Neural progenitor cell (in vitro differentiated cells): ENCODE data around the gene TMEM217. TPM values are rescaled to one million over a fixed set of nuclear protein-coding genes. Genes with fewer than 3 reads are reported as not detected.

Source experiments
- DNase-seq: peaks from one replicate; pipeline ENCODE4 v3.0.0-alpha.2; 2016; ENCODE audit warnings: low spot score
- H2AFZ ChIP-seq: fragments of 200-600 bp; sonication (generic); replicated peaks from 2 replicates; pipeline ENCODE4 v1.6.1; 2016; ENCODE audit warnings: antibody characterized with exemption
- H3F3A ChIP-seq: fragments of 200-600 bp; sonication (generic); 2 replicates; pipeline ENCODE4 v1.6.1; 2016; ENCODE audit warnings: antibody characterized with exemption, low read depth
- H3K27ac ChIP-seq: fragments of 200-600 bp; sonication (generic); 2 replicates; pipeline ENCODE4 v1.5.1; 2016; ENCODE audit warnings: mild to moderate bottlenecking
- H3K27me3 ChIP-seq: fragments of 200-600 bp; sonication (generic); 2 replicates; pipeline ENCODE4 v1.6.1; 2016; ENCODE audit warnings: mild to moderate bottlenecking, moderate library complexity
- H3K36me3 ChIP-seq: fragments of 200-600 bp; sonication (generic); 2 replicates; pipeline ENCODE4 v1.5.1; 2016
- H3K4me1 ChIP-seq: fragments of 200-600 bp; sonication (generic); 2 replicates; pipeline ENCODE4 v1.6.1; 2016; ENCODE audit warnings: mixed run types
- H3K4me2 ChIP-seq: fragments of 200-600 bp; sonication (generic); 2 replicates; pipeline ENCODE4 v1.6.1; 2016
- H3K4me3 ChIP-seq: fragments of 200-600 bp; sonication (generic); 2 replicates; pipeline ENCODE4 v1.5.1; 2016
- H3K79me2 ChIP-seq: fragments of 200-600 bp; sonication (generic); 2 replicates; pipeline ENCODE4 v1.6.1; 2016; ENCODE audit warnings: low read depth
- H3K9ac ChIP-seq: fragments of 200-600 bp; sonication (generic); 2 replicates; pipeline ENCODE4 v1.6.1; 2016
- H3K9me3 ChIP-seq: fragments of 200-600 bp; sonication (generic); 2 replicates; pipeline ENCODE4 v1.5.1; 2016; ENCODE audit warnings: low read depth
- H4K20me1 ChIP-seq: fragments of 200-600 bp; sonication (generic); 2 replicates; pipeline ENCODE4 v1.6.1; 2016; ENCODE audit warnings: low read depth
- H3K27ac Mint-ChIP-seq: 3 replicates; pipeline ENCODE4 v1.8.0; 2021; ENCODE audit warnings: mixed read lengths
- H3K27me3 Mint-ChIP-seq: 2 replicates; pipeline ENCODE4 v1.8.0; 2022; ENCODE audit warnings: low read depth, mild to moderate bottlenecking, inconsistent platforms, moderate library complexity, mixed read lengths; ENCODE audit not compliant: insufficient read depth
- H3K36me3 Mint-ChIP-seq: 3 replicates; pipeline ENCODE4 v1.8.0; 2021; ENCODE audit warnings: mixed read lengths
- H3K4me1 Mint-ChIP-seq: 3 replicates; pipeline ENCODE4 v1.8.0; 2021; ENCODE audit warnings: mixed read lengths
- H3K4me3 Mint-ChIP-seq: 3 replicates; pipeline ENCODE4 v1.8.0; 2021; ENCODE audit warnings: mild to moderate bottlenecking, moderate library complexity, mixed read lengths
- H3K9me3 Mint-ChIP-seq: 3 replicates; pipeline ENCODE4 v1.8.0; 2020; ENCODE audit warnings: mixed read lengths
- CTCF ChIP-seq: fragments of 200-600 bp; sonication (generic); IDR thresholded peaks from 2 replicates; pipeline ENCODE4 v1.5.1; 2017; ENCODE audit warnings: antibody characterized with exemption, mild to moderate bottlenecking
- EZH2 ChIP-seq: fragments of 200-600 bp; sonication (generic); IDR thresholded peaks from 2 replicates; pipeline ENCODE4 v1.6.1; 2017; ENCODE audit warnings: antibody characterized with exemption, mild to moderate bottlenecking, moderate library complexity
- EZH2phosphoT487 ChIP-seq: fragments of 200-600 bp; sonication (generic); IDR thresholded peaks from 2 replicates; pipeline ENCODE4 v1.6.1; 2017; ENCODE audit warnings: antibody characterized with exemption
- total RNA-seq: library from RNA; depleted of rRNA; stranded (reverse); fragments of >200 nt; gene quantifications from 2 replicates; pipeline ENCODE4 v1.2.3, GENCODE V29; 2015; ENCODE audit warnings: low replicate concordance

TMEM217 gene
- total RNA-seq, 1 donor from 2014 or later = not detected

- Histone ChIP-seq H3K36me3 (no peaks in the 10 kb centered on the region), H3K79me2 (no peaks in the 10 kb centered on the region)
- no peak for DNase-seq
Measured at GRCh38 chr6:37225350-37226169, 32.4 kb downstream of the TMEM217 start.

GRCh38 chr6:37222992-37223391, 35.0 kb downstream of the TMEM217 start:
- Histone ChIP-seq H3K9me3 (no peaks in the 10 kb centered on the region), H3K79me2 (no peaks in the 10 kb centered on the region), H3K4me3 (peak overlapping the region; percentile 63), H4K20me1 (no peaks in the 10 kb centered on the region), H3K27ac (no peak overlapping the region), H2AFZ (no peak overlapping the region), H3K36me3 (no peaks in the 10 kb centered on the region), H3K4me2 (peak overlapping the region; percentile 78), H3F3A (peaks cover 24% of the 10 kb centered on the region), H3K27me3 (no peaks in the 10 kb centered on the region), H3K4me1 (peaks cover 10% of the 10 kb centered on the region), H3K9ac (no peak overlapping the region)
- no peak for TF ChIP-seq EZH2
- no peak for TF ChIP-seq CTCF
- TF ChIP-seq EZH2phosphoT487 = no peak
- Mint-ChIP-seq H3K36me3 (no peaks in the 10 kb centered on the region), H3K4me3 (peak overlapping the region; percentile 57), H3K27ac (no peak overlapping the region), H3K9me3 (no peaks in the 10 kb centered on the region), H3K4me1 (peaks cover 11% of the 10 kb centered on the region), H3K27me3 (peaks cover 12% of the 10 kb centered on the region)
- DNase-seq = no peak

More at GRCh38 chr6:37225350-37226169, 32.4 kb downstream of the TMEM217 start:
- no peaks in the 10 kb centered on the region for H3K9me3 ChIP-seq
- H3F3A ChIP-seq = peaks cover 24% of the 10 kb centered on the region
- H3K27me3 ChIP-seq = no peaks in the 10 kb centered on the region
- Mint-ChIP-seq H3K27ac (no peak overlapping the region), H3K4me1 (peaks cover 11% of the 10 kb centered on the region), H3K4me3 (no peak overlapping the region), H3K27me3 (peaks cover 6% of the 10 kb centered on the region), H3K36me3 (no peaks in the 10 kb centered on the region), H3K9me3 (no peaks in the 10 kb centered on the region)
- no peak overlapping the region for H3K9ac ChIP-seq
- TF ChIP-seq CTCF = no peak
- no peak for TF ChIP-seq EZH2phosphoT487
- no peak for TF ChIP-seq EZH2
- no peak overlapping the region for H3K4me2 ChIP-seq
- peaks cover 10% of the 10 kb centered on the region for H3K4me1 ChIP-seq
- H4K20me1 ChIP-seq = no peaks in the 10 kb centered on the region
- no peak overlapping the region for H3K27ac ChIP-seq
- no peak overlapping the region for H3K4me3 ChIP-seq
- no peak overlapping the region for H2AFZ ChIP-seq

- Mint-ChIP-seq H3K4me1 (peaks cover 11% of the 10 kb centered on the region), H3K27me3 (peaks cover 12% of the 10 kb centered on the region), H3K36me3 (no peaks in the 10 kb centered on the region), H3K27ac (no peak overlapping the region), H3K9me3 (no peaks in the 10 kb centered on the region), H3K4me3 (peak overlapping the region; percentile 84)
- H3K79me2 ChIP-seq = no peaks in the 10 kb centered on the region
- H2AFZ ChIP-seq = peak overlapping the region; percentile 99
- no peak overlapping the region for H3K9ac ChIP-seq
- no peaks in the 10 kb centered on the region for H3K36me3 ChIP-seq
- H3K4me2 ChIP-seq = peak overlapping the region; percentile 78
- H3K4me1 ChIP-seq = peaks cover 10% of the 10 kb centered on the region
- no peaks in the 10 kb centered on the region for H3K27me3 ChIP-seq
- H3K4me3 ChIP-seq = peak overlapping the region; percentile 63
- H3F3A ChIP-seq = peaks cover 24% of the 10 kb centered on the region
- no peaks in the 10 kb centered on the region for H4K20me1 ChIP-seq
- TF ChIP-seq EZH2 = no peak
- TF ChIP-seq EZH2phosphoT487 = no peak
- no peak for TF ChIP-seq CTCF
- peak; percentile 97 for DNase-seq
- peak overlapping the region; percentile 69 for H3K27ac ChIP-seq
- no peaks in the 10 kb centered on the region for H3K9me3 ChIP-seq
Measured at GRCh38 chr6:37222125-37222967, 35.6 kb downstream of the TMEM217 start.
